GM23338 (cell line): ENCODE results near the gene CRACR2B.

Experiments
- JUNB ChIP-seq: IDR thresholded peaks from one replicate; pipeline ENCODE4 v1.6.1; 2016; ENCODE audit warnings: antibody characterized with exemption; ENCODE audit not compliant: unreplicated experiment
- TF ChIP-seq, protein P1 (sequence below), 2 experiments: fragments of 200-600 bp in 1 of 2; sonication (generic) in 1 of 2; conservative IDR thresholded peaks; 2 replicates each; pipeline versions ENCODE4 v1.5.1 to v1.6.1; 2016 to 2017; ENCODE audit warnings: antibody characterized with exemption in 2 of 2, low read depth in 2 of 2, mild to moderate bottlenecking in 2 of 2, moderate library complexity in 1 of 2

DNA sequence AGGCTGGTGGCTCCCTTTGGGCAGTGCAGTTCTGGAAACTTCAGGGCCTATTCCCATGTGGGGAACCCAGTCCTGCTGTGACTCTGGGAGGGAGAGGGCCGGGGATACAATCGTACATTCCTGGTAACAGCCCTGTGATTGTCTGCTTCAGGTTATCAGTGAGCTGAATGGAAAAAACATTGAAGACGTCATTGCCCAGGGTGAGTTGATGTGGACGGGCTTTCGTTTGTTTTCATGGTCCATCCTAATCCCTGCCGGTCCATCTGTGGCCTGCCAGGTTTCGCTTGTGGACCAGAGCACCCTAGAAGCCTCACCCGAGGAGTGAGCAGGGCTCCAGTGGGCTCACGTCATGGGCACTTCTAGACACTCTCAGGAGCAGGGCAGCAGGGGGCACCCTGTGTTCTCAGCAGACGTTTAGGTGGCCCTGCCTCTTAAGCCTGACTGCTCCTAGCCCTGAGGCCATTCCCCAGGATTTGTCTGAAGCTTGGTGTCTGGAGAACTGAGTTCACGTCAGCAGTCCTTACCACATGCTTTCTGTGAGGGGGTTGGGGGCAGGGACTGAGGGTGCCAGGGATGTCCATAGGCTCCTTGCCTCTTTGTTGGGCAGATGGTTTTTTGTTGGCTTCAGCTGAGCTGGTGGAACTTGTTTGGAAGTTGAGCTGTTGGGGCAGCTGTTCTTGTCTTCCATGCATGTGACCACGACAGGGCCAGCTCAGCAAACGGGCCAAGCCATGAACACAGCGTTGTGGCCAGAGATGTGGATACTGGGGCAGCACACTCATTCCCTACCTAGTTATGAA lies 16.1 kb upstream of the CRACR2B start:
- TF ChIP-seq, protein P1, sequence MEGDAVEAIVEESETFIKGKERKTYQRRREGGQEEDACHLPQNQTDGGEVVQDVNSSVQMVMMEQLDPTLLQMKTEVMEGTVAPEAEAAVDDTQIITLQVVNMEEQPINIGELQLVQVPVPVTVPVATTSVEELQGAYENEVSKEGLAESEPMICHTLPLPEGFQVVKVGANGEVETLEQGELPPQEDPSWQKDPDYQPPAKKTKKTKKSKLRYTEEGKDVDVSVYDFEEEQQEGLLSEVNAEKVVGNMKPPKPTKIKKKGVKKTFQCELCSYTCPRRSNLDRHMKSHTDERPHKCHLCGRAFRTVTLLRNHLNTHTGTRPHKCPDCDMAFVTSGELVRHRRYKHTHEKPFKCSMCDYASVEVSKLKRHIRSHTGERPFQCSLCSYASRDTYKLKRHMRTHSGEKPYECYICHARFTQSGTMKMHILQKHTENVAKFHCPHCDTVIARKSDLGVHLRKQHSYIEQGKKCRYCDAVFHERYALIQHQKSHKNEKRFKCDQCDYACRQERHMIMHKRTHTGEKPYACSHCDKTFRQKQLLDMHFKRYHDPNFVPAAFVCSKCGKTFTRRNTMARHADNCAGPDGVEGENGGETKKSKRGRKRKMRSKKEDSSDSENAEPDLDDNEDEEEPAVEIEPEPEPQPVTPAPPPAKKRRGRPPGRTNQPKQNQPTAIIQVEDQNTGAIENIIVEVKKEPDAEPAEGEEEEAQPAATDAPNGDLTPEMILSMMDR (conservative IDR thresholded peaks at IDR 0.05; ENCODE audit: low read depth in 2 of 2): peak in 1 of 2 experiments; percentile 20; a peak in 2 of 4 replicates
- no peak for TF ChIP-seq JUNB
